GM10266 (cell line): ENCODE data around the gene SZRD1.

ENCODE experiments used
- DNase-seq: peaks from one replicate; pipeline ENCODE4 v3.0.0; 2012; ENCODE audit errors: extremely low spot score
- CTCF ChIP-seq: IDR thresholded peaks from 2 replicates; pipeline ENCODE4 v1.5.1; 2012; ENCODE audit warnings: mild to moderate bottlenecking, low read depth; ENCODE audit not compliant: control insufficient read depth, insufficient read depth; ENCODE audit errors: missing control alignments

The SZRD1 gene

DNA sequence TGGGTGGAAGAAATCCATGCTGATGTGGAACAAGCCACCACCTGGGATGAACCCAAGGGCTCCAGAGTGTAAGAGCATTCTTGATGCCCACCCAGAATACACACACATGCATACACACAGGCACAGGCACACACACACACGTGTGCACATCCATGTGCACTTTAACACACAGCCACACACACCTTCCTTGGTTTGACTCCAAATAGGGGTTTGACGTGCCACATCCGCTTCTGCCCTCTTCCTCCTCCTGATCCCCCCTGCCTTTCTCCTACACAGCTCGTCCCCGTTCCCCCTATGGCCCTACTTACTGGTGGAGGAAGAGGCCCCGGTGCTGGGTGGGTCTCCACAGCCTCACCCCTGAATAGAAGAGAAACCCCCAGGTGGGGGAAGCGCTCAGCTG, 54.2 kb downstream of the SZRD1 start:
- no peak for TF ChIP-seq CTCF
- no peak for DNase-seq

GRCh38 chr1:16422041-16422440, 55.0 kb downstream of the SZRD1 start:
- no peak for TF ChIP-seq CTCF
- DNase-seq, result no peak

DNA sequence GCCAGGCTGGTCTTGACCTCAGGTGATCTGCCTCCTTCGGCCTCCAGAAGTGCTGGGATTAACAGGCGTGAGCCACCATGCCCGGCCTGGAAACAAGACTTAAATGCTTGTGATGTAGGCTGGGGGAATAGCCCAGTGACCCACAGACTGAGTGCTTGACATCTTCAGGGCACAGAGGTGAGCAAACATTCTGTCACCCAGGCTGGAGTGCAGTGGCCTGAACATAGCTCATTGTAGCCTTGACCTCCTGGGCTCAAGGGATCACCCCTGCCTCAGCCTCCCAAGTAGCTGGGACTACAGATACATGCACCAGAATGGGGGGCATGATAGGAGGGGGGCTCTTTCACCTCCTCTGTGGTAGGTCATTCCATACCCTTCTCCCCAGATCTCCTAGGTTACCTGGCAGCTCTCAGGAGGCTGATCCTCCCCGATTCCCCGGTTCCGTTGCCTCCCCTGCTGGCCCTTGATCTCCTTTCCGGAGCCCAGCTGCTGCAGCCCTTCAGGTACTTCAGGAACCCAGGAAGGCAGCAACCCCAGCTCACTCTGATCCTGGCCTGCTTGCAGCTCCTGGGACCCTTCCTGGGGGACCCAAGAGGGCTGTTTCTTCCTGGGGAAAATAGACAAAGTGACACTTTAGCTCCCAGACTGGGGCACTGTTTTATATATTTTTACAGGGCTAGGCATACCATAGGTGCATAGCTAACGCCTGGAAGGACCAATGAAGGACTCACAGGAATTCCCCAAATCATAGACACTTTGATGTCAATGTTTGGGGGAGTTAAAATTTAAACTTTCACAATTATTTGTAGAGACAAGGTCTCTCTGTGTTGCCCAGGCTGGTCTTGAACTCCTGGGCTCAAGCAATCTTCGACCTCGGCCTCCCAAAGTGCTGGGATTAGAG, 58.3 kb downstream of the SZRD1 start:
- no peak for TF ChIP-seq CTCF

GRCh38 chr1:16430606-16431005, 63.6 kb downstream of the SZRD1 start:
- no peak for TF ChIP-seq CTCF
- no peak for DNase-seq

More for the DNA sequence above, 58.3 kb downstream of the SZRD1 start:
- no peak for DNase-seq

- DNase-seq, result no peak
- TF ChIP-seq CTCF, result no peak
Measured at GRCh38 chr1:16433030-16433429, 66.0 kb downstream of the SZRD1 start.

DNA sequence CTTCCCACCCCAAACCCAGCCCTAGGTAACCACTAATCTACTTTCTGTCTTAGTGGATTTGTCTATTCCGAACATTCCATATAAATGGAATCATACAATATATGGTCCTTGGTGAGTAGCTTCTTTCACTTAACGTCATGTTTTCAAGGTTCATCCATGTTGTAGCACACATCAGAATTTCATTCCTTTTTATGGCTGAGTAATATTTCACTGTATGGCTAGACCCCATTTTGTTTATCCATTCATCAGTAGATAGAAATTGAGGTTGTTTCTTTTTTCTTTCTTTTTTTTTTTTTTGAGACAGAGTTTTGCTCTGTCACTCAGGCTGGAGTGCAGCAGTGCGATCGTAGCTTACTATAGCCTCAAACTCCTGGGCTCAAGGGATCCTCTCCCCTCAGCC, 67.0 kb downstream of the SZRD1 start:
- DNase-seq, result no peak
- no peak for TF ChIP-seq CTCF

GRCh38 chr1:16434501-16434900, 67.5 kb downstream of the SZRD1 start:
- no peak for TF ChIP-seq CTCF
- no peak for DNase-seq
